ENCODE data around the gene KIF26B.

The KIF26B gene

GRCh38 chr1:245512181-245512888 is 357.6 kb downstream of the KIF26B start:
- no peak for DNase-seq (ENCODE audit: low spot score)

GRCh38 chr1:245512980-245513578 is 358.3 kb downstream of the KIF26B start:
- no peak for DNase-seq (ENCODE audit: low spot score)

GRCh38 chr1:245516284-245516759 is 361.5 kb downstream of the KIF26B start:
- no peak for DNase-seq (ENCODE audit: low spot score)

- no peak for DNase-seq (ENCODE audit: low spot score)
Measured at GRCh38 chr1:245520611-245521010, 365.8 kb downstream of the KIF26B start.

- DNase-seq (ENCODE audit: low spot score), result no peak
Measured at GRCh38 chr1:245526141-245526540, 371.4 kb downstream of the KIF26B start.

GRCh38 chr1:245528258-245528635 is 373.5 kb downstream of the KIF26B start:
- no peak for DNase-seq (ENCODE audit: low spot score)

- DNase-seq (ENCODE audit: low spot score), result no peak
Measured at GRCh38 chr1:245530937-245531336, 376.2 kb downstream of the KIF26B start.

- DNase-seq (ENCODE audit: low spot score), result no peak
Measured at GRCh38 chr1:245537992-245538391, 383.2 kb downstream of the KIF26B start.

- no peak for DNase-seq (ENCODE audit: low spot score)
Measured at GRCh38 chr1:245538671-245539070, 383.9 kb downstream of the KIF26B start.

- no peak for DNase-seq (ENCODE audit: low spot score)
Measured at GRCh38 chr1:245541369-245541768, 386.6 kb downstream of the KIF26B start.

- no peak for DNase-seq (ENCODE audit: low spot score)
Measured at GRCh38 chr1:245542365-245542764, 387.6 kb downstream of the KIF26B start.

- no peak for DNase-seq (ENCODE audit: low spot score)
Measured at GRCh38 chr1:245544236-245544635, 389.5 kb downstream of the KIF26B start.

GRCh38 chr1:245546875-245547274 is 392.1 kb downstream of the KIF26B start:
- no peak for DNase-seq (ENCODE audit: low spot score)

- no peak for DNase-seq (ENCODE audit: low spot score)
Measured at GRCh38 chr1:245549996-245550719, 395.4 kb downstream of the KIF26B start.

GRCh38 chr1:245550720-245551043 is 395.9 kb downstream of the KIF26B start:
- no peak for DNase-seq (ENCODE audit: low spot score)

GRCh38 chr1:245551536-245551935 is 396.8 kb downstream of the KIF26B start:
- DNase-seq (ENCODE audit: low spot score), result no peak

GRCh38 chr1:245552331-245552730 is 397.5 kb downstream of the KIF26B start:
- DNase-seq (ENCODE audit: low spot score), result no peak

- no peak for DNase-seq (ENCODE audit: low spot score)
Measured at GRCh38 chr1:245556057-245556456, 401.3 kb downstream of the KIF26B start.

- no peak for DNase-seq (ENCODE audit: low spot score)
Measured at GRCh38 chr1:245558069-245558468, 403.3 kb downstream of the KIF26B start.

- DNase-seq (ENCODE audit: low spot score), result no peak
Measured at GRCh38 chr1:245560316-245560859, 405.6 kb downstream of the KIF26B start.

- no peak for DNase-seq (ENCODE audit: low spot score)
Measured at GRCh38 chr1:245561665-245562234, 407.0 kb downstream of the KIF26B start.

- DNase-seq (ENCODE audit: low spot score), result no peak
Measured at GRCh38 chr1:245566134-245566533, 411.3 kb downstream of the KIF26B start.

GRCh38 chr1:245566952-245567351 is 412.2 kb downstream of the KIF26B start:
- no peak for DNase-seq (ENCODE audit: low spot score)
